ENCODE measurements around the gene MME.

Gene MME

GRCh38 chr3:155189478-155189877 is 109.4 kb downstream of the MME start:
- ATAC-seq = no peak
- no peak for TF ChIP-seq PATZ1 (CRISPR knock-in tag; IDR thresholded peaks at IDR 0.05; ENCODE audit: borderline replicate concordance)
- TF ChIP-seq ZC3H10 (CRISPR knock-in tag; IDR thresholded peaks at IDR 0.05) = no peak
- TF ChIP-seq OSR1 (CRISPR knock-in tag; IDR thresholded peaks at IDR 0.05) = no peak
- TF ChIP-seq POU6F1 (CRISPR knock-in tag; IDR thresholded peaks at IDR 0.05; ENCODE audit: borderline replicate concordance, low read depth) = no peak
- TF ChIP-seq CREB5 (CRISPR knock-in tag; IDR thresholded peaks at IDR 0.05; ENCODE audit: low read depth) = no peak
- TF ChIP-seq ARNTL (CRISPR knock-in tag; IDR thresholded peaks at IDR 0.05; ENCODE audit: borderline replicate concordance, low read depth) = no peak
- TF ChIP-seq ZFP3 (CRISPR knock-in tag; IDR thresholded peaks at IDR 0.05) = no peak
- TF ChIP-seq CSRNP3 (CRISPR knock-in tag; IDR thresholded peaks at IDR 0.05) = no peak
- TF ChIP-seq PPARA (CRISPR knock-in tag; IDR thresholded peaks at IDR 0.05; ENCODE audit: borderline replicate concordance) = no peak
- no peak for TF ChIP-seq TOX (CRISPR knock-in tag; IDR thresholded peaks at IDR 0.05; ENCODE audit: borderline replicate concordance)
- TF ChIP-seq TCF4 (CRISPR knock-in tag; IDR thresholded peaks at IDR 0.05; ENCODE audit: borderline replicate concordance) = no peak
- TF ChIP-seq ISL1 (CRISPR knock-in tag; IDR thresholded peaks at IDR 0.05) = no peak
- TF ChIP-seq GLIS3 (CRISPR knock-in tag; IDR thresholded peaks at IDR 0.05) = no peak
- no peak for TF ChIP-seq ZNF8 (CRISPR knock-in tag; IDR thresholded peaks at IDR 0.05)
- no peak for TF ChIP-seq ZFP30 (CRISPR knock-in tag; IDR thresholded peaks at IDR 0.05)
- TF ChIP-seq TSHZ2 (CRISPR knock-in tag; IDR thresholded peaks at IDR 0.05) = no peak
- TF ChIP-seq ESRRG (CRISPR knock-in tag; IDR thresholded peaks at IDR 0.05) = no peak
- TF ChIP-seq RARB (CRISPR knock-in tag; IDR thresholded peaks at IDR 0.05) = no peak
- TF ChIP-seq SNAI2 (CRISPR knock-in tag; IDR thresholded peaks at IDR 0.05) = no peak

- no peak for ATAC-seq
- no peak for TF ChIP-seq RARB (CRISPR knock-in tag; IDR thresholded peaks at IDR 0.05)
- TF ChIP-seq OSR1 (CRISPR knock-in tag; IDR thresholded peaks at IDR 0.05) = no peak
- TF ChIP-seq TSHZ2 (CRISPR knock-in tag; IDR thresholded peaks at IDR 0.05) = no peak
- TF ChIP-seq ARNTL (CRISPR knock-in tag; IDR thresholded peaks at IDR 0.05; ENCODE audit: borderline replicate concordance, low read depth) = no peak
Measured at GRCh38 chr3:155190691-155191090, 110.6 kb downstream of the MME start.

All from SK-N-SH treated with all-trans-retinoic acid at 6 μM for 48 hours (cell line).